NB4 (cell line): Measurements from ENCODE around the gene BIK.

Source experiments
- POLR2A ChIP-seq: IDR thresholded peaks from 2 replicates; pipeline ENCODE4 v1.6.1; 2011; ENCODE audit warnings: mild to moderate bottlenecking; ENCODE audit not compliant: insufficient read length; ENCODE audit errors: extremely low read depth
- TF ChIP-seq, protein P1 (sequence below): IDR thresholded peaks from one replicate; pipeline ENCODE4 v1.5.1; 2012; ENCODE audit warnings: low read depth, low read length
- TF ChIP-seq, protein P2 (sequence below): IDR thresholded peaks from 2 replicates; pipeline ENCODE4 v1.6.1; 2011; ENCODE audit warnings: low read depth, low read length

DNA sequence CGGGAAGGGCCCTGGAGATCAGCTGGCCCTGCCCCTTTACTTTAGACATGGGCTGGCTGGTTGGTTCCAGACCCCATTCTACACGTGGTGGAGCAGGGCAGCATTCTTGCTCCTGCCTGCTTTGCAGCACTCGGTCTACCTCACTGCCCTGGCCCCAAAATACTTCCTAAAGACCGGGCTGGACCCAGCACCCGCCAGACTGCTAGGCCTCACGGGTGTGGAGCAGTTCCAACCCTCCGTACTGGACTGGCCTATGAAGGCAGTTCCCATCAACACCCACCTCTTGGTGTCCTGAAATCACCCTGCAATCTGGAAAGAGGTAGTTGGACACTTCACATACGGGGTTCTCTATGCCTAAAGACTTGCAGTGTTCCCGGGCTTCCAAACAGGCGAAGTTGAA, 26.3 kb downstream of the BIK start:
- TF ChIP-seq, protein P1, sequence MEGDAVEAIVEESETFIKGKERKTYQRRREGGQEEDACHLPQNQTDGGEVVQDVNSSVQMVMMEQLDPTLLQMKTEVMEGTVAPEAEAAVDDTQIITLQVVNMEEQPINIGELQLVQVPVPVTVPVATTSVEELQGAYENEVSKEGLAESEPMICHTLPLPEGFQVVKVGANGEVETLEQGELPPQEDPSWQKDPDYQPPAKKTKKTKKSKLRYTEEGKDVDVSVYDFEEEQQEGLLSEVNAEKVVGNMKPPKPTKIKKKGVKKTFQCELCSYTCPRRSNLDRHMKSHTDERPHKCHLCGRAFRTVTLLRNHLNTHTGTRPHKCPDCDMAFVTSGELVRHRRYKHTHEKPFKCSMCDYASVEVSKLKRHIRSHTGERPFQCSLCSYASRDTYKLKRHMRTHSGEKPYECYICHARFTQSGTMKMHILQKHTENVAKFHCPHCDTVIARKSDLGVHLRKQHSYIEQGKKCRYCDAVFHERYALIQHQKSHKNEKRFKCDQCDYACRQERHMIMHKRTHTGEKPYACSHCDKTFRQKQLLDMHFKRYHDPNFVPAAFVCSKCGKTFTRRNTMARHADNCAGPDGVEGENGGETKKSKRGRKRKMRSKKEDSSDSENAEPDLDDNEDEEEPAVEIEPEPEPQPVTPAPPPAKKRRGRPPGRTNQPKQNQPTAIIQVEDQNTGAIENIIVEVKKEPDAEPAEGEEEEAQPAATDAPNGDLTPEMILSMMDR, result no peak
- no peak for TF ChIP-seq POLR2A
- TF ChIP-seq, protein P2, sequence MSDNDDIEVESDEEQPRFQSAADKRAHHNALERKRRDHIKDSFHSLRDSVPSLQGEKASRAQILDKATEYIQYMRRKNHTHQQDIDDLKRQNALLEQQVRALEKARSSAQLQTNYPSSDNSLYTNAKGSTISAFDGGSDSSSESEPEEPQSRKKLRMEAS, result no peak
